ENCODE measurements around the gene FOXP1.
A peak's percentile ranks its signal among the peaks of the same experiment; 100 is the strongest.

Gene FOXP1

DNA sequence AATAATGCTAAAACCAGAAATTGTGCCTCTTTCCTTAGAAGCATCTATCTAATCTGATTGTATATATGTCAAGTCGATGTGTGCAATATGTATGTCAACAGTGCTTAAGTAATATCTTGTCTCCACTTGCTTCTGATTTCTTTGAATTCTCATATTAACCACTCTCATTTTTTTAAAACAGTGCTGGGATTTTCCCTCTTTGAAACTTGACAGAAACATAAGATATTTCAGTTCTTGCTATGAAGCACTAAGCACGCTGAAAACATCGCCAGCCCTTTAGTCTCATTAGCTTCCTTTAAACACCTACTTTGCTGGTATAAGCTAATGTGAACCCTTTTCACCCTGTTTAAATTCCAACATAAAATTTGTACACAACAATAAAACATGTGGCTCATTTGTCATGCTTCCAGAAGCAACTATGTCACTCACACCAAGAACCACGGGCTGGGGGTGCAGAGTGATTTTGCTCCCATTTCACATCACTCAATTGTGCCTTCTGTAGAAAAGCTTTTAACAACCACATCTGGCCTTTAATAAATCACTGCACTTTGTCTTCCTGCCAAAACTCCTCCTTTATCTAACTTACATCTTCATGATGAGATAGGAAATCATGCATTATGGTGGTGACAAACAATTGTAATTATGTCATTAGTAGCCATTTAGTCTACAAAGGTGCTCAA lies 185.2 kb downstream of the FOXP1 start:
- no peak for DNase-seq (ENCODE audit: low spot score)

DNA sequence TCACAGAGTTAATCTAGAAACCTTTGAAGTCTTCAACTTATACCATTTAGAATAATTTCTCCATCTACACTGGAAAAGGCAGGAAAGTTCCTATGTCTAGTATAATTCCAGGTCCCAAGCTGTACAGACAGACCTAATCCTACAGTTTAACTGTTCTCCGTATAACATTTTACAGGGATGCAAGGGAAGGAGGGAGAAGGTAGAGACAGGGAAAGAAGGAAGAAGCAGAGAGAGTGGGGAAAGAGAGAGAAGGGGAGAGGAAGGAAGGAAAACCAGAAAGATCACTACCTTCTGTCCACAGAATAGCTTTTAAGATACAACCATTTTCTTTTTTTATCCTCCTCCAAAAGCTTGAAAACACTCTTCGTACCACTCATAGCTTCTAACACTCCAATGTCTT lies 185.8 kb downstream of the FOXP1 start:
- no peak for DNase-seq (ENCODE audit: low spot score)

DNA sequence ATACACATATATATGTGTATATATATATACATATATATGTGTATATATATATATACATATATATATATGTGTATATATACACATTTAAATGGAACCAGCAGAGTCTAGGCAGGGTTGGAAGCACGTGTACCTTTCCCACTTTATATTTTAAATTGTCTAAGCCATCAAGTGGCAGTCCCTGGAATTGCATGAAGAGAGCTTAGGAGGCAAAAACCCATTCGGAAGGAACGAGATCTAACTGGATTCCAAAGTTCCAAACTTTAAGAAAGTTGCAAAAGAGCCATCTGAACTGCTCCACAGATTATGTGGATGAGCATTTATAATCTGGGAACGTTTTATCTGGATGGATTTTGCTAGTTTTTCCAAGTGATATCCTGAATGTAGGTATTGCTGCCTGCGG lies 186.5 kb downstream of the FOXP1 start:
- DNase-seq (ENCODE audit: low spot score): peak; percentile 55

DNA sequence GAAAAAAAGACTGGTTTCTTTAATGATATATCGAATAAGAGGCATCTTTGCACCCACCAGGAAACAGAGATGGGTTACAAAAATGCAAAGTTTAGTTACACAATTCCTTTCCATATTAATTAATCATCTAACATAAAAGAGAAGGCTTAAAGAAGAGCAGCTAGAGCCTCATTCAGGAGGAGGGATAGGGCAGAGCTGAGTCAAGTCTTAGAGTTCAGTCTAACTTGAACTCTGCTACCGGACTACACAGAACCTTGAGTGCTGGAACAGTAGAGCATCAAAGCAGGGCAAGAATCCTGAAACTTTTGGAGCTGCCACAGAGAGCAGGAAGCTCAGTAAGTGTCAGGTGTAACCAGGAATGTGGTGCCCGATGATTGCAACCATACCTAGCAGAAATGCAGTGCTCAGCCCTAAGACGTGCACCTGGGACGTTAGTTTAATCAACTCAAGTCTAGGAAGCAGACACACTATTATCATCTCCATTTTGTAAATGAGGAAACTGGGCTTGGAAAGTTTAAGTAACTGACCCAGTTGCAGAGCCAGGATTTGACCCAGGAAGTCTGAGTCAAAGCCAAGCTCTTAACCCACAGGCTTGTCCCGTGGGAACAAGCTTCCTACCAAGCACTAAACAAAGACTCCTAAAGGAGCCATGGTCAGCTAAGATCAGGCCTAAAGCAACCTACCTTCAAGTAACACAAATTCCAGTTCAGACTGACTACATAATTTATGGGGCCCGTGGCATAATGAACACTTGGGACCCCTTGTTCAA lies 187.4 kb downstream of the FOXP1 start:
- no peak for DNase-seq (ENCODE audit: low spot score)

DNA sequence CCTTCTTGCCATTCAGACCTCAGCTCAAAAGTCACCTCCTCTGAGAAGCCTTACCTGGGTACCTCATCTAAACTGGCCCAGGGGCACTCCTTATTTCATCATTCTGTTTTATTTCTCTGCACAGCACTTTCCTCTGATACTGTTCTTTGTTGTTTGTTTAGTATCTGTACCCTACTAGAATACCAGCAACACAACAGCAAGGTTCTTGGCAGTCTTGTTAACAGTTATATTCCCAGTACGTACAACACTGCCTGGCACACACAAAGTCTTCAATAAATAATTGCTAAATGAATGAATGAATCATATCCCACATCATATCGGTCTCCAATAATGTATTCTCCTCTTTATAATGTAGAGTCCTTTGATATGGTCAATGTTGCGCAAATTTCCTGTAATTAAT lies 188.1 kb downstream of the FOXP1 start:
- DNase-seq (ENCODE audit: low spot score): no peak

DNA sequence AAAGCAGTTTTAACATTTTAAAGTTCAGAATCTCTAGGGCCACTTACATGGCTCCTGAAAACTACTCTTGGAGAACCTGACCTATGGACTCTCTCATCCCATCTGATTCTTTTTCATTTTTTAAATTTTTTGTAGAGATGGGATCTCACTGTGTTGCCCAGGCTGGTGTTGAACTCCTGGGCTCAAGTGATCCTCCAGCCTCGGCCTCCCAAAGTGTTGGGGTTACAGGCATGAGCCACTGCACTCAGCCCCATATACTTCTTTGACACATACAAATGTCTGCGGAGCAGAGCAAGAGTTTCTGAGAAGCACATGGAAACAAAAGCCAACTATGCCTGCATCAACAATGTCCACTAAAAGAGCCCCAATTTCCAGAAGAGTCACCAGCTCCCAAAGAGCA lies 189.8 kb downstream of the FOXP1 start:
- DNase-seq (ENCODE audit: low spot score): no peak

DNA sequence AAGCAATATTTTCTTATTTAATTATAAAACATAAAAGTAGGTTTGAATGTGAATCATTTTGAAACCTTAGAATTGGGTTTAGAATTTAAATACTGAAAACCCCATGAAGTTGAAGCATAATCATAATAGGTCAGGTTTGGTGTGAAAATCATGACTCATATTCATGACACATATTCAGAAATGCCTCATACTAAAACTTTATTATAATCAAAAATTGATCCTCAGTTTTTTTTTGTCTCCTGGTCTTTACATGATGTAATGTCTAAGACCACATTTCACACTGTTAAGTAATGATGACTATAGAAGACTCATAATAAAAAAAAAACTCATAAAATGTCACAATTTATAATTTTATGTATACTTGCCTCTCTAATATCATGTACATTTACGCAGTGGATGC lies 190.4 kb downstream of the FOXP1 start:
- no peak for DNase-seq (ENCODE audit: low spot score)

DNA sequence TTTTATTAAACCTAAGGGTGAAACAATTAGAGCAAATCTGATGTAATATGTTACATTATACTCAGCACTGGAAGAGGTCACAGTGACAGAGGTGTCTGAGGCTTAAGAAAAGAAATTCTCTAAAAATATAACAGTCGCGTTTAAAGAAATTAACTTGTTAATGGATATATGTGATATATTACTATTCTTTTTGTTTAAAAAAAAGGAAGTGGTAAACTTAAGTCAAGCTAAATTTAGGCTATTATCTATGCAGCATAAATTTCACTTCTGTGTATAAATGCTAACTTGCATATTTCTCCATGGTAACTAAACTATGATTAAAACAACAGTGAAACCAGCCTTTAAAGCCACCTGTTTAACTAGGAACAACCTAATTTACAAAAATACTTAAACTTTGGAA lies 191.3 kb downstream of the FOXP1 start:
- no peak for DNase-seq (ENCODE audit: low spot score)

DNA sequence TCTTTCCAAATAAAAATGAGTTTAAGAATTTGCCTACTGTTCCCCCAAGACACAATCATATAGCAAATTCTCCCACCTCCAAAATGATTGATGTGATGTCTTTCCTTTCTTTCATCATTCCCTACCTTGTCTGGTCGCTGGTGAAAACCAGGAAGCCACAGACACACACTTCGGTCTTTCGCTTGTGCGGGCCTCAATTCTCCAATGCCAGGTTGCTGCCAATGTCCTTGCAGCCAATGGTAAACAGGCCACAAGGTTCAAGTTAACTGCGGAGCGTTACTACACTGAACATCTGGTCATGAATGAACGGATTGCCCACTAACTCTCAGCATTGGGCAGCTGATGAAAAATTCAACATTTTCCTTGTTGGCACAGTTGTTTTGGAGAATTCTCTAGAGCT lies 192.2 kb downstream of the FOXP1 start:
- DNase-seq (ENCODE audit: low spot score): no peak

DNA sequence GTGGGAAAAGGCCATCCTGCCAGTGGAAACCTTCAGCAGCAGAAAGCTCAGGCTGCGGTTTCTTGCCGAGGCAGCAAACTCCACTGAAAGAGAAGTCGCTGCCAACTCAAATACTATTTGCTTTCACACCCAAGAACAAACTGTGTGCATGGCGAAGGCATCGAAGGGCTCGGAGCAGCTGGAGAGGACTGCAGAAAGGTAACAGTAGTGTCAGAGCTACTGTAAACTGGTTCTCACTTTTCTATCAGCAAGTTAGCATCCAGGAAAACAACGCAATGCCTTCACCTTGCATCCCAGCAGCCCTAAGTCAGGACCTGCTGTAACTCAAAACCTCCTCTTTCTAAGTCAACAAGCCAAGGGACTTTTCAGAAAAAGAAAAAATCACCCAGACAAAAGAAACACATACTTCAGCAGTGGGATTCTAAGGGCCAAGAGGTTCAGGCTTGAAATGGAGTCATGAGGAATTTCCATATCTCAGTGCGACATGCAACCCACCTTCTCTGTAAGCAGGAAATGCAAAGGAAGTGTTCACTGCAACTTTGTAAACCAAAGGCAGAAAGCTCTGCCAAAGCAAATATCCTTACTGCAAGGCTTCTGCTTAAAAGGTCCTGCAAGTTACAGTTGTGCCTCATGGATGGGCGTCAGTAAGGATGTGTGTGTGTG lies 193.5 kb downstream of the FOXP1 start:
- DNase-seq (ENCODE audit: low spot score): no peak

DNA sequence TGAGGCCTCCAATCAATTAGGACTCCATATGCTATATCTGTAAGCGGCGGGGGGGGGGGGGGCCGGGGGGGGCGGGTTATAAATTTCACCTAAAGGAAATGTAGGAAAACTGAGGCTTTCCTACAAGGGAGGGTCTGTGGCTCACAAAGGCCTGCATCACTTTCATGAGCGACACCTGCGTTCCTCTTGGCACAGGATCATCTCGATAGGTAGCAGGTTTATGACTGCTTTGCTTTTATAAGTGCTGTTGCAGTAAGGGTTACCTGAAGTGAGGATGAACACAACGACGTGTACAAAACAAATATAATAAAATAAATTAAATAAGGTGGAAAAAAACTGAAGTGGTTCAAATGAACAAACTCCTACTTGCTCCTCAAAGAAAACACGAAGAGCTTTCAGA lies 194.3 kb downstream of the FOXP1 start:
- DNase-seq (ENCODE audit: low spot score): no peak

DNA sequence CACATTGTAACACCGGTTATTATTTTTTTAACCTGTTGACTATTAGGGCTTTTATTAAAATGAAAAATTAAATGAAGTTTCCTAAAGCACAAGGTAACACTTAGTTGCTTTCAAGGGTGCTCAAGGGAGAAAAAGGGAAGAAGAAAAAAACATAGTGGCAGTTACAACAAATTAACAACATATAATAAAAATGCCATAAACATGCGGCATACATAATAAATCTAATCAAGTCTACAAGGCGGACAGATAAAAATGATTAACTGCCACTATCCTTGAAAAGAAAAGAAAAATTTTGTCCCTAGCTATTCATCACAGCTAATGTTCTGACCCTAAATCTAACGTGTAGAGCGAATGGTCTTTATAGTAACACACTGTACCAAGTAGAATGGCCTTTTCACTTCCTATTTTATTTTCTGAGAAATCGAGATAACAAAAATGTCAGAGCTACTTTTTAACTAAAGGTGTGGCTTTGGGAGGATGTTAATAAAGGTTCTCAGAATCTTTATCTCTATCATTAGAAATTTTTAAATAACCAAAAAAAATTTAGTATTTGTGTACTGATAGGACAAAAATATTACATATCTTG lies 194.9 kb downstream of the FOXP1 start:
- no peak for DNase-seq (ENCODE audit: low spot score)

DNA sequence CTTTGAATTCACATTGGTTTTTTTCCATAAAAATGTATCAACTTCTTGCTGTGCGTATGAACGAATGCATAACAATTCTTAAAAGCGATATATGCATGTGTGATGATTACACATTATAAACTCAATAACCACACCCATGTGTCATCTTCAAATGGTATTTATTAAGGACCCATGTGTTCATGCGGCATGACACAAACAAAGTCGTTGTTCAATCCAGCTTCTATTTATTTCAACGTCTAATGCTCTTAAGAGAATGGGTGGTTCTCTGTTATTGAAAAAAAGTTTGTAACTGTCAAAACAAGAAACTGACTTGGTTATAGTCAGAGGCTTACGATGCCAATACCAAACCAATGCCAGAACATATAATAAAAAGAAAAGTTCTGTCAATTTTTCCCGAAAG lies 195.9 kb downstream of the FOXP1 start:
- no peak for DNase-seq (ENCODE audit: low spot score)

DNA sequence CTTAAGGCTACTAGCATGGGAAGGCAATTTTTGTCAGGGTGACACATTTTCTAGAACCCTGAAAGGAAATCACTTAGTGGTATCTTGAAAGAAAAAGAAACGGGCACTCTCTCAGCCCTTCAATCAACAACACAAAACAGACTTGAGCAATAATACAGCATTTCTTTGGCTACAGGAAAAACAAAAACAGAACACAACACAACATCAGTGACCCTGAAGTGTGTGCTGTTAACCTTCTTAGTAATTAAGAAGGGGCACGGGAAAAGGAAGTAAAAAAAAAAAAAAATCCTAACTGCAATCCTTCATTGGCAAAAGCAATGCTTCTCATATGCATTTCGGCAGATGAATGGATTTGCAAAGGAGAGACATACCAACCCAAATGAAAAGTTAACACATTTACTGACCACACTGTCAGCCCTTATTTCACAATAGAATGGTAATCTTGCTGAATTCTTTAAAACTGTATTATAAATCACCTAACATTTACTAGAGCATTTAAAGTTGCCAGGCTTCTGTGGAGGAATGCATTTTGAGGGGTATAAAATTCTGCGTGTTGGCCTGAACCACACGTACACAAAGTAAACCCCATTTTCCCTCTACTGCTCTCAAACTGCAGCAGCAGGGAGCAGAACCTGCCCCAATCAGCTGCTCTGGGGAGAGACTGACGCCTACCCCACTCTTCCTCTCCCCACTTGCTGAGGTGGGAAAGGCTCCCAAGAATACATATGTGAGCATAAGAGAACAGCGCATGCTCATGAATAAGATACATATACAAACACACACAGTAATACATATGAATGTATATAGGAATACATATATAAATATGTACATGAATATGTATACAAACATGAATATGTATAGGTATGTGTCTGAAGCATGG lies 198.5 kb downstream of the FOXP1 start:
- DNase-seq (ENCODE audit: low spot score): no peak

DNA sequence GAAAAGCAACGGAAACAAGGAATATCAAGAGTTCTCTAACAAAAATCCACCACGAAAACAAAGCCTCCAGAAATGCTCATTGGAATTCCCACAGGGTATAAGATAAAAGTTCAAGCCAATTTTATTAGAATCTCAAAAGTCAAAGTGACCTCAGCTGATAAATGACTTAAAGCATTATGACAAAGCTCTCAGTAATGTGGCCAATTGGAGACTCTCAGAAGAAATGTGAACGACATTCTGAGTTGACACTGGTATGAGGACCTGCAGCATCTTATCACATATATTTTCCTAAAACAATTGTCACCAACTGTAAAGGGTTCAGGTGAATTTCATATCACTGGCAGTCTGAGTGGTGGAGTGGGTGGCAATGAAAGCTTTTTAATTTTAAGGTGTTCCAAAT lies 199.1 kb downstream of the FOXP1 start:
- DNase-seq (ENCODE audit: low spot score): no peak

DNA sequence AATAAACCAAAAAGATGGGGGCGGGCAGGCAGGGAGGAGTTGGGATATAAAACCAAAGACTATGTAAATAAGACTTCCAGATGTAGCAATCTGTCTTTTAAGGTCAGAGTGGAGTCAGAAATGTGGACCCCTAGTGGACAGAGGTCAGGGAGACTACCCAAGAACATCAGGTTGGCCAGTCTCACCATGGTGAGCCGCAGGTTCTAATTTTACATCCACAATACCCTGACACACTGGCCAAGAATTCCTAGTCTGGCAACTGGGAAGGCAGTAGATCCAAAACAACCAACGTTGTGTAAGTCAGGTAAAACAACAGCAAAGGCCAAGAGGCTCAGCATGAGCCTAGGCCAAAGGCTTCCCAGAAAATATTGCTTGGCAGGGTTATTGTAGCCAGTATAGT lies 203.4 kb downstream of the FOXP1 start:
- no peak for DNase-seq (ENCODE audit: low spot score)

DNA sequence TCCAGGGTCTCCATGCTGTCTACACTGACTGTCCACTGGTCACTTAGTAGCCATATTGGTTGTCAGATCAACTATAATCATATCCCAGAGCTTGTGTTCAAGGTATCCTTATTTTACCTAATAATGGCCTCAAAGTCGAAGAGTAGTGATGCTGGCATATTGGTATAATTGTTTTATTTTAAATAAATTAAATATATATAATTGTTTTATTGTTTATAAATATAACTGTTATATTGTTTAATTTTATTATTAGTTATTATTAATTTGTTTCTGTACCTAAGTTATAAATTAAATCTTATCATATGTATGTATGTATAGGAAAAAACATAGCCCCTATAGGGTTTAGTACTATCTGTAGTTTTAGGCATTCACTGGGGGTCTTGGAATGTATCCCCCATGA lies 205.0 kb downstream of the FOXP1 start:
- no peak for DNase-seq (ENCODE audit: low spot score)

DNA sequence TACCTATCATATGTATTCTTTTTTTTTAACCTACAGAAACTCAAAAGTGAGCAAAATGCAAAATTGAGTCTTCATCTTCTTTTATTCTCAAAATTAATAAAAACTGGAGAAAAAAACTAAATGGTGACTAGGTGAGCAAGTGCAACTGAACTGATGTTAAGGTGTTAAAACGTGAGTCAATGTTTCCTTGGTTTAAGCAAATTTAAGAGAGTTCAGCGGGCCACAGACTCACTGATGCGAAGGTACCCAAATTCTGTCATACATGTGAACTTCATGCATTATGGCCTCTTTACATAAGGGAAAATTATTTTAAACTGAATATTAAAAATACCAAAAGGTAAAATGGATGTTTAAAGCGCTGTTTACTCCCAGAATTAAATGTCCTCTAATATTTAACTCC lies 206.6 kb downstream of the FOXP1 start:
- DNase-seq (ENCODE audit: low spot score): no peak

DNA sequence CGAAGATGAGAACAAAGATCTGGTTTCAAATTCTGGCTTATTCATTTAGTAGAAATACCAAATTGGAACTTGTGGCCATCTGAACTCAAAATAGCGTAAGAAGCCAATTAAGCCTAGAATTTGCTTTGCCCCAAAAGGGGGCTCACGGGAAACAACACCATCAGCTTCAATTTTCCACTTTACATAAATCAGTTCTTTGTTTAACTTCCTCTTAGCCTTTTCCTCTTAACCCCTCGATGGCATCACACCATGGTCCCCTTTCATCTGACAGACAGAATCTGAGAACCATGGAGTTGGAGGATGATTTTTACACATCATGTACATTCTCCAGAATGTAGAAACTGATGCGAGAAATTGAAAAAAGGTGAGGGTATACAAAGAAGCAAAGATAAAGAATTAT lies 207.0 kb downstream of the FOXP1 start:
- DNase-seq (ENCODE audit: low spot score): no peak

DNA sequence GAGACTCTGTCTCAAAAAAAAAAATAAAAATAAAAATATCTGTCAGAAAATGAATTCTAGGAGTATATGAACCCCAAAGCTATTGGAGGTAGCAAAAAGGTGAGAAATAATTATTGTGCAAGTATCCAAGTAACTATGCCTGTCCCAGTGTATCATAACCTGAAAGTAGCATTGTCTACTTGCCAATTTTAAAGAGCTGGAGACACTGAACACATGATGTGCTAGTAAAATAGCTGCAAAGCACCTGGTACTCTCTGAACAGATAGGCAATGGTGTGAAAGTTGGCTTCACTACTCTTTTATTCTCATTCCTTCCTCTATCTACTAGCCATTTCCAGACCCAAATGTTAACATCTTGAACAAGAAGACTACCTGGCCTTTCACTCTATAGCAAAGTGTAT lies 208.9 kb downstream of the FOXP1 start:
- DNase-seq (ENCODE audit: low spot score): no peak

DNA sequence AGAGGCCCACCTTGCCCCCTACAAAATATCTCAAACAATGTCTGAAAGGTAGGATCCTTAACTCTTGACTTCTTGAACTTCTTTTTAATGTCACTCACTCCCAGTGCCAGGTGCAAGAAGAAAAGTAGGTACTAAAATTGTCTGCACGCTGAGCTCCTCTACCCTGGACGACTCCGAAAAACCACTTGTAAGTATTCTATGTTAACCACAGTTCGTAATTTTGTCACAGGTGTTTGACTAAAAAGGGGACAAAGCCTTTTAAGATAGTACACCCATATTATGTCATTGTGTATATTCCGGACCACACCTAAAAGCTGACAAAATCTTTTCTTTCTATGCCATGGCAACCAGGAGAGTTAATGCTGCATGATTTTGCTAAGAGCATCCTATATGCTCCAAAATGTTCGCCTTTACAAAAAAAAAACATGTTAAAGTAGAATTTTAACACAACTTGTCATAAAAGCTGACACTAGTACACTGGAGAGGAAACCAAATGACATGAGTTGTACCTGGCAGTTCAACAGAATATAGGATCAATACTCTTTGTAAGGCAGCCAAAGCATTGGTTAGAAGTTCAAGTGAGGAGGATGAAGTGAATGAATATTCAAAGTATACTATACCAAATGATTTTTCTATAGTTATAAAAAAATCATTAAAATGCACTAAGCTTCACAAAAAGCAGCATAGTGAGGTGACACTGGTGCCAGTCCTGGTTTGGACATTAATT lies 210.5 kb downstream of the FOXP1 start:
- no peak for DNase-seq (ENCODE audit: low spot score)
